Measurements from ENCODE around the gene SF3A1.

Gene SF3A1

DNA sequence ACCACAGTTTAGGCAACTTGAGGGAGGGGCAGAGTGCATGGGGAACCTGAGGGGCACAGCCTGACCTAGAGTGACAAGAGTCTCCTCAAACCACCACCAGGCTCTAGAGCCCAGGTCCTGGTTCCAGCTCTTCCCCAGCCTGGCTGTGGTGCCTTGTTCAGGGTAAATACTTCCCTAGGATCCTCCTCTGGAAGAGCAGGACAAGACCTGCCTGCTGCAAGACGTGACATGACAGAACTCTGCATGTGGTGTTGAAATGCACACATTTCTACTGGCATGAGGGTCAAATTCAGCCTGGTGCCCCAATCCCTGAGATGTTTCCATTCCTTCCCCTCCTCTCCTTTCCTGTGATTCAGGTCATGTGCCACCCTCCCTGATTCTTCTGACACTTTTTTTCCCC is 43.5 kb upstream of the SF3A1 start:
- no peak overlapping the region for H3K4me3 ChIP-seq (replicated peaks; ENCODE audit: low read depth, low read length)

DNA sequence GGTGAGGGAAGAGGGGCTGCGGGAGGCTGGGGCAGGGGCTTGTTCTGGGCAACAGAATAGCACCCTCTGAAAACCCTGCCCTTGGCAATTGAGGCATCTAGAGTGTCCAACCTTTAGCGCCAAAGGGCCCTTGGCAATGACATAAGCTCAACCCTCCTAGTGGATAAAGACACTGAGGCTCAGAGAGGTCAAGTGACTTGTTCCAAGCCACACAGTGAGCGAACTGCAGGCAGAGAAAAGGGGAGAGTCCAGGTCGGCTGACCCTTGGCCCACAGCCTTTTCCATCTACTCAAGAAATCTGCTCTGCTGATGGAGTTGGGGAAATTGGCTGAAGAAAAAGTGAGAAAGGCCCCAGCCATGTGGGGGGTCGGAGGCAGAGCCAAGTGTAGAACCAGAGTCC is 43.0 kb upstream of the SF3A1 start:
- DNase-seq (ENCODE audit: low read depth) = no peak
- TF ChIP-seq, protein P1, sequence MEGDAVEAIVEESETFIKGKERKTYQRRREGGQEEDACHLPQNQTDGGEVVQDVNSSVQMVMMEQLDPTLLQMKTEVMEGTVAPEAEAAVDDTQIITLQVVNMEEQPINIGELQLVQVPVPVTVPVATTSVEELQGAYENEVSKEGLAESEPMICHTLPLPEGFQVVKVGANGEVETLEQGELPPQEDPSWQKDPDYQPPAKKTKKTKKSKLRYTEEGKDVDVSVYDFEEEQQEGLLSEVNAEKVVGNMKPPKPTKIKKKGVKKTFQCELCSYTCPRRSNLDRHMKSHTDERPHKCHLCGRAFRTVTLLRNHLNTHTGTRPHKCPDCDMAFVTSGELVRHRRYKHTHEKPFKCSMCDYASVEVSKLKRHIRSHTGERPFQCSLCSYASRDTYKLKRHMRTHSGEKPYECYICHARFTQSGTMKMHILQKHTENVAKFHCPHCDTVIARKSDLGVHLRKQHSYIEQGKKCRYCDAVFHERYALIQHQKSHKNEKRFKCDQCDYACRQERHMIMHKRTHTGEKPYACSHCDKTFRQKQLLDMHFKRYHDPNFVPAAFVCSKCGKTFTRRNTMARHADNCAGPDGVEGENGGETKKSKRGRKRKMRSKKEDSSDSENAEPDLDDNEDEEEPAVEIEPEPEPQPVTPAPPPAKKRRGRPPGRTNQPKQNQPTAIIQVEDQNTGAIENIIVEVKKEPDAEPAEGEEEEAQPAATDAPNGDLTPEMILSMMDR (IDR thresholded peaks at IDR 0.05; ENCODE audit: low read length, missing control alignments) = no peak
- no peak overlapping the region for H3K4me3 ChIP-seq (replicated peaks; ENCODE audit: low read depth, low read length)

More for the DNA sequence above, 43.5 kb upstream of the SF3A1 start:
- no peak for DNase-seq (ENCODE audit: low read depth)
- TF ChIP-seq, protein P1 (IDR thresholded peaks at IDR 0.05; ENCODE audit: low read length, missing control alignments) = no peak

DNA sequence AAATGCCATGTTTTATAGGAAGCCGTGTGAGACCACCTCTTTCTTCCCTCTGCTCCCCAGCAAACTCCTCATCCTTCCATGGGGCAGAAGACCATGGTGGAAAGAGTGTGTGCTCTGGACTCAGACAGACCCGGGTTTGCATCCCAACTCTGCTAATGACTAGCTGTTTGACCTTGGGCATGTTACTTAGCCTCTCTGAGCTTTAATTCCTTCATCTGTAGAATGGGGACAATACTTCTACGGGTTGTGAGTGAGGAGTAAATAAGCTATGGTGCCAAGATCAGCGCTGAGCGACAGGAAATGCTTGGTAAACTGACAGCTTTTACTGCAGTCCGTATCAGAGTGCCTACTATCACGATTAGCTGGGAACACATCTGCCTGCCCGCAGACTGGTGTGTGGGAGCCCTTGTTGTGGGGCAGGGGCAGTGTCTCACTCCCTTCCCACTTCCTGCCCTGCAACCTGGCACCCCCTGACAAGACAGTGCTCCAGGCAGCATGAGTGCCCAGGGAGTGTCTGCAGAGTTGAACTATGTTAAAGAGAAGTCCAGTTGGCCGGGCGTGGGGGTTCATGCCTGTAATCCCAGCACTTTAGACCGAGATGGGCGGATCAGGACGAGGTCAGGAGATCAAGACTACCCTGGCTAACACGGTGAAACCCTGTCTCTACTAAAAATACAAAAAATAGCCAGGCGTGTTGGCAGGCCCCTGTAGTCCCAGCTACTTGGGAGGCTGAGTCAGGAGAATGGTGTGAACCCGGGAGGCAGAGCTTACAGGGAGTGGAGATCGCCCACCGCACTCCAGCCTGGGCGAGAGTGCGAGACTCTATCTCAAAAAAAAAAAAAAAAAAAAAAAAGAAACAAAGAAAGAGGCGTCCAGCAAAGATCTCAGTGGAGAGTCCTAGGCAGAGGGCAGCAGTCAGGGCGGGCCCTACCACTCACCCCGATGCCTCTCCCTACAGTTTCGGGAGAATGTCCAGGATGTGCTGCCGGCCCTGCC is 42.3 kb upstream of the SF3A1 start:
- H3K4me3 ChIP-seq (replicated peaks; ENCODE audit: low read depth, low read length) = peak overlapping the region; percentile 80
- no peak for DNase-seq (ENCODE audit: low read depth)
- TF ChIP-seq, protein P1 (IDR thresholded peaks at IDR 0.05; ENCODE audit: low read length, missing control alignments) = no peak

DNA sequence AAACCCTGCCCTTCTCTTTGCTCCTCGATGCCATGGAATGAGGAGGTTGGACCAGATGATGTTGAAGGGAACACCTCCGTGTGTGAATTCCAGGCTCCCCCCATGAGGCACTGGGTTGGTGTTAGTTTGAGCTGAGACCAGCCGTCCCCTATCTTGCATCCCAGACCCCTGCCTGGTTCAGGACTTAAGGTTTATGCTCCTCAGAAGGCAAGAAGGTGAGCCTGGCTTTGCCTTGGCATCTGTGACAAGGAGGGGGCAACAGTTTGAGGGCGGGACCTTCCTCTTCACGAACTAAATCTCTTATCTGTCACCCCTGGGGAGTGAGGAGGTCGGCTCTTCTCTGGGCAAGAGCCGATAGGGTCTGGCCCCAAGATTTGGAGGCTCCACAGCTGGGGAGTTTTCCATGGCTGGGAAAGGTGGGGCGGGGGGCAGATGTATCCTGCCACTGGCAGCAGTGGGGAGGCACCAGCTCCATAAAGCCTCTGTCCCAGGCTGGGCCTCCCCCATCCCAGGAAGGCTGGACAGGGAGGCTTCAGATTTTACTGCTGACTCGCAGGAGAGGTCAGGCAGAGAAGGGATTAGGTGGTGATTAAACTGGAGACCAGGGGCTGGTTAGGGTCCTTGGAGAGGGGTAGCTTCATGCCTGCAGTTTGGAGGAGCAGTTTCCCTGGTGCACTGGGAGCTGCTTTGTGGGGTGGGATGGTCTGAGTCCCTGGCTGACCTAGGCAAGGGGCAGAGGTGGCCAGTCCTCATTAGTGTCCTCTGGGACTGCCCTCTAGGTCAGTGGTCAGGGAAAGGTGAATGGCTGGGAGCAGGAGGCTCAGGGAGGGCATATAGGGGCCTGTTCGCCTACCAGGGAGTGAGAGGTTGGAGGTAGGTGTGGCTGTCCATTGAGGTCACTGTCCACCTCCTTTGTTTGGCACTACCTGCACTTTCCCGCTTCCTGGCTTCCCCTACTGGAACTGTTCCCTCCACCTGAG is 41.3 kb upstream of the SF3A1 start:
- no peak for DNase-seq (ENCODE audit: low read depth)
- TF ChIP-seq, protein P1 (IDR thresholded peaks at IDR 0.05; ENCODE audit: low read length, missing control alignments) = no peak
- peak overlapping the region; percentile 80 for H3K4me3 ChIP-seq (replicated peaks; ENCODE audit: low read depth, low read length)

DNA sequence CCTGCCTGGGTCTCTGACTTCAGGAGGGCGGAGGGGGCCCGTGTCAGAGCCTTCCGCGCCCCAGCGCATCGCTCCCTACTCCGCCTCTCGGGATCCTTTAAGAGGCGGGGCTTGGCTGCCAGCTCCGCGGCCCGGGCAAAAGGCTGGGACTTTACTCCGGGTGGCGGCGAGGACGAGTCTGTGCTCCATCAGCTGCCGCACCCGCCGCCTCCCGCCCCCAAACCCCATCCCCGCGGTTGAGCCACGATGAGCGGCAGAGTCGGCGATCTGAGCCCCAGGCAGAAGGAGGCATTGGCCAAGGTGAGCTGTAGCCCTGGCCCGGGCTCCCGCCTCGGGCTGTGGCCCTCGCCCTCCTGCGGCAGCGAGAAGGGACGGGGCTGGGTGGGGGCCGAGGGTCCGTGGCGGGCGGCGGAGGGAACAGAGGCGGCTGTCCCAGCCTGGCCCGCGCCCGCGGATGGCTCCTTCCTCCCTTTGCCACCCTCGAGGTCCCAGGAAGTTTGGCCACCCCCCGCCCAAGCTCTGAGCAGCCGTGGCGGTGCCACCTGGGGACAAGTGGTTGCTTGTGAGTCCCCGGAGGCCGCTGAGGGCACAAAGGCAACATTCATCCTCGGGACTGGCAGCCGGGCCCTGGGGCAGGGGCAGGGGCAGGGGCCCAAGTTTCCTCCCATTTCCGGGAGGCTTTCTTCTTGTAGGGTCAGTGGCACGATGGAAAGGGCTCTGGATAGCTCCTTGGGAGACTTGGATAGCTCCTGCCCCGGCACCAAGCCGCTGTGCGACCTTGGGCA is 40.4 kb upstream of the SF3A1 start, which contains the start of gene SEC14L2:
Gene SEC14L2, plus strand, starts transcription at position 148 of the 785 bp plus-strand sequence. Its CDS starts 99 bp downstream, at position 247.
- TF ChIP-seq, protein P1 (IDR thresholded peaks at IDR 0.05; ENCODE audit: low read length, missing control alignments) = no peak
- peak within 1 kb of the TSS; percentile 80 for H3K4me3 ChIP-seq (replicated peaks; ENCODE audit: low read depth, low read length)
- peak; percentile 47 for DNase-seq (ENCODE audit: low read depth)

DNA sequence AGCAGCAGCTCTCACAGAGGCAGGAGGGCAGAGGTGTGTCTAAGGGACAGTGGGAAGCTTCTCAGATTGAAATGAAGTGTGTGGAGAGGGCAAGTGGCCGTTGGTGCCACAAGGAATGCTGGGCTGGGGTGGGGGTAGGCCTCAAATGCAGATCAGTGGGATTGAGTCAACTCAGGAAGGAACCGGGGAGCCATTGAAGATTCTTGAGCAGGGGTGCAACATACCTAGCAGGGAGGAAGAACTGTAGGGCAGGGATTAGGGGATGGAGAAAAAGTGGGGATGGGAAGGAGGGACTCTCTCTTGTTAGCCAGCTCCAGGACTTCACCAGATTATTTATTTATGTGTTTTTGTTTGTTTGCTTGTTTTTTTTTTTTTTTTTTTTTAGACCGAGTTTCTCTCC is 37.2 kb upstream of the SF3A1 start:
- TF ChIP-seq, protein P1 (IDR thresholded peaks at IDR 0.05; ENCODE audit: low read length, missing control alignments) = no peak
- H3K4me3 ChIP-seq (replicated peaks; ENCODE audit: low read depth, low read length) = no peak overlapping the region
- DNase-seq (ENCODE audit: low read depth) = no peak
